GM23338 (cell line): Measurements from ENCODE around the gene NUDT15. TPM values are rescaled to one million over a fixed set of nuclear protein-coding genes. Genes with fewer than 3 reads are reported as not detected.

Source experiments
- ATAC-seq: fragments of 200-7000 bp; cut with Tn5 transposase; 3 replicates; pipeline ENCODE4 v1.9.1; 2020
- DNase-seq: peaks from one replicate; pipeline ENCODE4 v3.0.0-alpha.2; 2015; ENCODE audit warnings: low spot score
- H2AFZ ChIP-seq: fragments of 200-600 bp; sonication (generic); 2 replicates; pipeline ENCODE4 v1.8.0; 2016; ENCODE audit warnings: antibody characterized with exemption, mild to moderate bottlenecking, moderate library complexity
- H3F3A ChIP-seq: fragments of 200-600 bp; sonication (generic); replicated peaks from 2 replicates; pipeline ENCODE4 v1.8.0; 2017; ENCODE audit warnings: antibody characterized with exemption, mixed run types, low read depth
- H3K27ac ChIP-seq: fragments of 200-600 bp; sonication (generic); 2 replicates; pipeline ENCODE4 v1.6.1; 2016; ENCODE audit warnings: low read depth
- H3K27me3 ChIP-seq: fragments of 200-600 bp; sonication (generic); 2 replicates; pipeline ENCODE4 v1.8.0; 2016; ENCODE audit warnings: mild to moderate bottlenecking, mixed run types, moderate library complexity; ENCODE audit not compliant: insufficient read depth
- H3K36me3 ChIP-seq: fragments of 200-600 bp; sonication (generic); 2 replicates; pipeline ENCODE4 v1.8.0; 2016; ENCODE audit warnings: mild to moderate bottlenecking; ENCODE audit not compliant: insufficient read depth
- H3K4me1 ChIP-seq: fragments of 200-600 bp; sonication (generic); 2 replicates; pipeline ENCODE4 v1.8.0; 2016; ENCODE audit warnings: mild to moderate bottlenecking, moderate library complexity; ENCODE audit not compliant: insufficient read depth
- H3K4me2 ChIP-seq: fragments of 200-600 bp; sonication (generic); 2 replicates; pipeline ENCODE4 v1.7.1; 2017; ENCODE audit warnings: mixed run types
- H3K4me3 ChIP-seq: fragments of 200-600 bp; sonication (generic); 2 replicates; pipeline ENCODE4 v1.6.1; 2016; ENCODE audit warnings: mixed run types
- H3K79me2 ChIP-seq: fragments of 200-600 bp; sonication (generic); replicated peaks from 2 replicates; pipeline ENCODE4 v1.8.0; 2017; ENCODE audit warnings: mild to moderate bottlenecking; ENCODE audit not compliant: insufficient read depth
- H3K9me2 ChIP-seq: fragments of 200-600 bp; sonication (generic); 2 replicates; pipeline ENCODE4 v1.8.0; 2017; ENCODE audit not compliant: insufficient read depth
- H4K20me1 ChIP-seq: fragments of 200-600 bp; sonication (generic); replicated peaks from 2 replicates; pipeline ENCODE4 v1.8.0; 2017; ENCODE audit warnings: mild to moderate bottlenecking; ENCODE audit not compliant: insufficient read depth
- H3K27ac Mint-ChIP-seq: 2 replicates; pipeline ENCODE4 v1.8.0; 2020; ENCODE audit warnings: inconsistent platforms, mild to moderate bottlenecking, moderate library complexity, mixed read lengths
- H3K27me3 Mint-ChIP-seq: 3 replicates; pipeline ENCODE4 v1.8.0; 2022; ENCODE audit warnings: low read depth, mild to moderate bottlenecking, moderate library complexity, mixed read lengths, inconsistent platforms; ENCODE audit not compliant: insufficient read depth, poor library complexity
- H3K36me3 Mint-ChIP-seq: 3 replicates; pipeline ENCODE4 v1.8.0; 2021; ENCODE audit warnings: low read depth, mild to moderate bottlenecking, inconsistent platforms, moderate library complexity, mixed read lengths
- H3K4me1 Mint-ChIP-seq: 3 replicates; pipeline ENCODE4 v1.8.0; 2020; ENCODE audit warnings: mild to moderate bottlenecking, inconsistent platforms, mixed read lengths
- H3K4me3 Mint-ChIP-seq: 3 replicates; pipeline ENCODE4 v1.8.0; 2021; ENCODE audit warnings: moderate library complexity, mild to moderate bottlenecking, inconsistent platforms, mixed read lengths
- H3K9me3 Mint-ChIP-seq: 3 replicates; pipeline ENCODE4 v1.8.0; 2020; ENCODE audit warnings: moderate library complexity, mild to moderate bottlenecking, inconsistent platforms, mixed read lengths
- EZH2 ChIP-seq: fragments of 200-600 bp; sonication (generic); IDR thresholded peaks from one replicate; pipeline ENCODE4 v1.8.0; 2017; ENCODE audit warnings: antibody characterized with exemption, mild to moderate bottlenecking, low read depth; ENCODE audit not compliant: unreplicated experiment
- EZH2phosphoT487 ChIP-seq: fragments of 200-600 bp; sonication (generic); IDR thresholded peaks from one replicate; pipeline ENCODE4 v1.8.1; 2018; ENCODE audit warnings: antibody characterized with exemption; ENCODE audit not compliant: unreplicated experiment
- JUNB ChIP-seq: IDR thresholded peaks from one replicate; pipeline ENCODE4 v1.6.1; 2016; ENCODE audit warnings: antibody characterized with exemption; ENCODE audit not compliant: unreplicated experiment
- NANOG ChIP-seq: IDR thresholded peaks from 2 replicates; pipeline ENCODE4 v1.6.1; 2016; ENCODE audit warnings: antibody characterized with exemption, borderline replicate concordance
- POLR2AphosphoS5 ChIP-seq: IDR thresholded peaks from 2 replicates; pipeline ENCODE4 v1.6.1; 2016; ENCODE audit warnings: antibody characterized with exemption, low read depth
- REST ChIP-seq: IDR thresholded peaks from one replicate; pipeline ENCODE4 v1.6.1; 2018; ENCODE audit warnings: antibody characterized with exemption; ENCODE audit not compliant: unreplicated experiment
- STAT1 ChIP-seq: IDR thresholded peaks from one replicate; pipeline ENCODE4 v1.6.1; 2016; ENCODE audit warnings: antibody characterized with exemption; ENCODE audit not compliant: unreplicated experiment
- ZNF114 ChIP-seq: fragments of 250-450 bp; sonication (Bioruptor Pico); IDR thresholded peaks from 2 replicates; pipeline ENCODE4 v1.5.0; 2020; ENCODE audit warnings: mild to moderate bottlenecking, moderate library complexity
- ZNF331 ChIP-seq: fragments of 250-450 bp; sonication (Bioruptor Pico); IDR thresholded peaks from 2 replicates; pipeline ENCODE4 v1.5.0; 2020; ENCODE audit warnings: low read depth, mild to moderate bottlenecking, moderate library complexity
- ZNF462 ChIP-seq: fragments of 250-450 bp; sonication (Bioruptor Pico); IDR thresholded peaks from 2 replicates; pipeline ENCODE4 v1.5.0; 2020; ENCODE audit warnings: mild to moderate bottlenecking, moderate library complexity
- polyA plus RNA-seq: library from polyadenylated mRNA; unstranded; fragments of >200 nt; fragmentation: Nextera tagmentation; extraction: Ambion mirVana; gene quantifications from 2 replicates; pipeline ENCODE4 v1.2.1, GENCODE V29; 2016
- total RNA-seq: library from RNA; depleted of rRNA; stranded (reverse); fragments of >200 nt; shearing (Covaris generic); gene quantifications from 2 replicates; pipeline ENCODE4 v1.2.3, GENCODE V29; 2014
- TF ChIP-seq, protein P1 (sequence below), 2 experiments: fragments of 200-600 bp in 1 of 2; sonication (generic) in 1 of 2; conservative IDR thresholded peaks; 2 replicates each; pipeline versions ENCODE4 v1.5.1 to v1.6.1; 2016 to 2017; ENCODE audit warnings: antibody characterized with exemption in 2 of 2, low read depth in 2 of 2, mild to moderate bottlenecking in 2 of 2, moderate library complexity in 1 of 2

The NUDT15 gene
- total and polyA plus RNA-seq, 2 experiments from 2014 or later = 59.3 TPM

DNA sequence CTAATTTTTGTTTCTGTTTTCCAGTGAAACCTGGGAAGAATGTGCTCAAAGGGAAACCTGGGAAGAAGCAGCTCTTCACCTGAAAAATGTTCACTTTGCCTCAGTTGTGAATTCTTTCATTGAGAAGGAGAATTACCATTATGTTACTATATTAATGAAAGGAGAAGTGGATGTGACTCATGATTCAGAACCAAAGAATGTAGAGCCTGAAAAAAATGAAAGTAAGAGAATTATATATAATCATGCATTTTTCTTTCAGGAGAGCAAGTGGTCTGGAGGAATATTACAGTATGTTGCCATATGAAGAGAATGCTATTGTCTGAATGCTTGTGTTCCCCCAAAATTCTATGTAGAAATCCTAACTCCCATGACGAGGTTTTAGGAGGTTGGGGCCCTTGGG lies 3.4 kb downstream of the NUDT15 start (continued):
- TF ChIP-seq ZNF462 (no peak), JUNB (no peak), EZH2phosphoT487 (no peak), NANOG (no peak)
- TF ChIP-seq, protein P1, sequence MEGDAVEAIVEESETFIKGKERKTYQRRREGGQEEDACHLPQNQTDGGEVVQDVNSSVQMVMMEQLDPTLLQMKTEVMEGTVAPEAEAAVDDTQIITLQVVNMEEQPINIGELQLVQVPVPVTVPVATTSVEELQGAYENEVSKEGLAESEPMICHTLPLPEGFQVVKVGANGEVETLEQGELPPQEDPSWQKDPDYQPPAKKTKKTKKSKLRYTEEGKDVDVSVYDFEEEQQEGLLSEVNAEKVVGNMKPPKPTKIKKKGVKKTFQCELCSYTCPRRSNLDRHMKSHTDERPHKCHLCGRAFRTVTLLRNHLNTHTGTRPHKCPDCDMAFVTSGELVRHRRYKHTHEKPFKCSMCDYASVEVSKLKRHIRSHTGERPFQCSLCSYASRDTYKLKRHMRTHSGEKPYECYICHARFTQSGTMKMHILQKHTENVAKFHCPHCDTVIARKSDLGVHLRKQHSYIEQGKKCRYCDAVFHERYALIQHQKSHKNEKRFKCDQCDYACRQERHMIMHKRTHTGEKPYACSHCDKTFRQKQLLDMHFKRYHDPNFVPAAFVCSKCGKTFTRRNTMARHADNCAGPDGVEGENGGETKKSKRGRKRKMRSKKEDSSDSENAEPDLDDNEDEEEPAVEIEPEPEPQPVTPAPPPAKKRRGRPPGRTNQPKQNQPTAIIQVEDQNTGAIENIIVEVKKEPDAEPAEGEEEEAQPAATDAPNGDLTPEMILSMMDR (conservative IDR thresholded peaks at IDR 0.05; ENCODE audit: low read depth in 2 of 2) = no peak

GRCh38 chr13:48042894-48043293 lies 5.4 kb downstream of the NUDT15 start:
- ATAC-seq (no peak), DNase-seq (no peak)
- no peak overlapping the region for H3K27ac ChIP-seq
- H3K27me3 ChIP-seq = no peaks in the 10 kb centered on the region
- H3K4me1 ChIP-seq = peaks cover 8% of the 10 kb centered on the region
- H3F3A ChIP-seq = no peaks in the 10 kb centered on the region
- H3K4me1 Mint-ChIP-seq = peaks cover 9% of the 10 kb centered on the region; the same call in 2 of the 3 replicates
- no peaks in the 10 kb centered on the region for H3K9me2 ChIP-seq
- peaks cover 27% of the 10 kb centered on the region for H3K79me2 ChIP-seq
- no peak overlapping the region for H3K4me3 ChIP-seq
- H3K36me3 Mint-ChIP-seq = peaks cover 50% of the 10 kb centered on the region
- no peak overlapping the region for H3K4me3 Mint-ChIP-seq
- no peak overlapping the region for H3K4me2 ChIP-seq
- no peaks in the 10 kb centered on the region for H4K20me1 ChIP-seq
- H3K36me3 ChIP-seq = 0 out of 2 replicates have a peak, but pooled peaks cover 5% of the 10 kb centered on the region
- H3K9me3 Mint-ChIP-seq = no peaks in the 10 kb centered on the region
- H2AFZ ChIP-seq = no peak overlapping the region
- no peak overlapping the region for H3K27ac Mint-ChIP-seq
- peaks cover 6% of the 10 kb centered on the region for H3K27me3 Mint-ChIP-seq
- no peak for TF ChIP-seq STAT1
- no peak for TF ChIP-seq POLR2AphosphoS5
- no peak for TF ChIP-seq EZH2
- no peak for TF ChIP-seq EZH2phosphoT487
- TF ChIP-seq ZNF331 (CRISPR knock-in tag) = no peak
- no peak for TF ChIP-seq JUNB
- no peak for TF ChIP-seq REST
- TF ChIP-seq ZNF114 (CRISPR knock-in tag) = no peak
- TF ChIP-seq, protein P1 (conservative IDR thresholded peaks at IDR 0.05; ENCODE audit: low read depth in 2 of 2) = no peak
